Heart left ventricle (tissue), 16 donors: Measurements from ENCODE around the gene TMEM273. TPM values are rescaled to one million over a fixed set of nuclear protein-coding genes. Genes with fewer than 3 reads are reported as not detected.

Experiments used
- ATAC-seq, 4 donors: fragments of 200-7000 bp; cut with Tn5 transposase; one replicate each; pipeline ENCODE4 v1.9.1; 2020 to 2022; ENCODE audit warnings: moderate library complexity in 4 of 4, mild to moderate bottlenecking in 3 of 4, moderate number of reproducible peaks in 1 of 4
- DNase-seq, 5 donors: peaks; one replicate each; pipeline ENCODE4 v3.0.0-alpha.2; 2020
- H3K27ac ChIP-seq, 12 donors: fragments of 200-600 bp; sonication (generic) in 4 of 12; one replicate each; pipeline versions ENCODE4 v1.5.0 to v1.8.0; 2016 to 2022; ENCODE audit warnings: mild to moderate bottlenecking in 2 of 12
- H3K27me3 ChIP-seq, 9 donors: fragments of 200-600 bp; sonication (generic) in 2 of 9; one replicate each; pipeline versions ENCODE4 v1.5.1 to v1.8.0; 2016 to 2022; ENCODE audit warnings: mild to moderate bottlenecking in 3 of 9
- H3K36me3 ChIP-seq, 9 donors: fragments of 200-600 bp; sonication (generic) in 2 of 9; one replicate each; pipeline versions ENCODE4 v1.5.0 to v1.8.0; 2018 to 2022; ENCODE audit warnings: mild to moderate bottlenecking in 2 of 9
- H3K4me1 ChIP-seq, 12 donors: fragments of 200-600 bp; sonication (generic) in 4 of 12; one replicate each; pipeline versions ENCODE4 v1.5.0 to v1.8.0; 2016 to 2022; ENCODE audit warnings: mild to moderate bottlenecking in 3 of 12
- H3K4me3 ChIP-seq, 12 donors: fragments of 200-600 bp; sonication (generic) in 4 of 12; one replicate each; pipeline versions ENCODE4 v1.5.0 to v1.8.0; 2017 to 2022; ENCODE audit warnings: mild to moderate bottlenecking in 9 of 12, moderate library complexity in 4 of 12
- H3K9me3 ChIP-seq, 12 donors: fragments of 200-600 bp; sonication (generic) in 4 of 12; one replicate each; pipeline versions ENCODE4 v1.5.0 to v1.8.0; 2016 to 2022; ENCODE audit warnings: mild to moderate bottlenecking in 1 of 12
- CTCF ChIP-seq, 12 donors: fragments of 200-600 bp; sonication (generic) in 4 of 12; IDR thresholded peaks; one replicate each; pipeline versions ENCODE4 v1.5.0 to v1.8.0; 2018 to 2022; ENCODE audit warnings: antibody characterized with exemption in 12 of 12, mild to moderate bottlenecking in 5 of 12
- POLR2A ChIP-seq, 2 donors: fragments of 450-650 bp; IDR thresholded peaks; one replicate each; pipeline ENCODE4 v1.6.1; 2017; ENCODE audit warnings: antibody characterized with exemption in 2 of 2, mild to moderate bottlenecking in 2 of 2, moderate library complexity in 2 of 2
- WGBS, 4 donors: extraction: QIAGEN DNeasy Blood & Tissue Kit in 2 of 4; methylation state at CpG; one replicate each; pipeline versions ENCODE4 v1.1.5 to v1.1.7; 2013 to 2018; 5-methylcytosine and 5-hydroxymethylcytosine counted together
- intact Hi-C, 10 donors: fragments of 100-400 bp; cut with DNase I; formaldehyde crosslinking; loops; one replicate each; pipeline versions ENCODE4 v1.11.1 to v1.14.2; 2022
- polyA plus RNA-seq, 2 donors: library from polyadenylated mRNA; stranded (reverse); fragments of 200-250 nt; gene quantifications; one replicate each; pipeline ENCODE4 v1.2.3, GENCODE V29; 2013
- total RNA-seq, 9 donors: library from RNA; depleted of rRNA in 2 of 9; stranded (reverse); fragments of >200 nt in 2 of 9; fragmentation: NEBNext Ultra II Directional in 3 of 9; extraction: Animal tissue kit (Norgen Biotek cat#: 25700) in 3 of 9; gene quantifications; one replicate each; pipeline versions ENCODE4 v1.1.0 to v1.2.4, GENCODE V29; 2016 to 2023
- donor health status: ischemic (EF 13 %, LVEDD 7.1; RV severe dilation, severe dysfunction).
- donor health status: healthy with polysubstance abuse.
- donor health status: DM: no; HTN: yes; CAD: no.
- donor health status: DM: no; HTN: no; CAD: no.
- donor health status: ischemic (EF 25% LVEDD 6.9; RV normal size, moderate dysfunction).
- donor health status: ischemic (EF 25% LVEDD 5.7; RV mildly dilated, moderate dysfunction).
- donor health status: healthy.
- donor health status: DM: yes; HTN: yes; CAD: no.
- donor health status: ischemic (EF 35%, LVEDD 5.7; RV mildly dilated, moderate dysfunction).
- donor health status: nonischemic (EF 11% LVEDD 7.7; RV severe dilation, severe dysfunction).
- donor health status: DM: yes; HTN: yes; CAD: no.
- donor health status: PGD.
- donor health status: ischemic (EF 29% LVEDD 5.4; RV normal size, mild dysfunction).
- donor health status: nonischemic (EF 23%, LVEDD 6.1; RV moderate dilation, normal function).

The TMEM273 gene
- total and polyA plus RNA-seq, 11 donors = 7.9 to 38.7 (median 16.9) TPM

- no peak overlapping the region for H3K4me3 ChIP-seq
- ATAC-seq = no peak
- peaks cover 0 to 14% (median 0%) of the 10 kb centered on the region in 9 donors for H3K36me3 ChIP-seq
- intact Hi-C loops = no loop called here
- peaks cover 0 to 8% (median 0%) of the 10 kb centered on the region in 12 donors for H3K4me1 ChIP-seq
- WGBS, 4 donors = 88 to 94% (median 92%) methylated on average over 6 of the region's 6 CpGs
- DNase-seq = no peak
- H3K27me3 ChIP-seq = no peaks in the 10 kb centered on the region
- H3K27ac ChIP-seq = no peak overlapping the region
- no peaks in the 10 kb centered on the region for H3K9me3 ChIP-seq
- TF ChIP-seq POLR2A (IDR thresholded peaks at IDR 0.05) (no peak), CTCF (IDR thresholded peaks at IDR 0.05) (no peak)
Measured at GRCh38 chr10:49154641-49155040, 33.5 kb downstream of the TMEM273 start.

DNA sequence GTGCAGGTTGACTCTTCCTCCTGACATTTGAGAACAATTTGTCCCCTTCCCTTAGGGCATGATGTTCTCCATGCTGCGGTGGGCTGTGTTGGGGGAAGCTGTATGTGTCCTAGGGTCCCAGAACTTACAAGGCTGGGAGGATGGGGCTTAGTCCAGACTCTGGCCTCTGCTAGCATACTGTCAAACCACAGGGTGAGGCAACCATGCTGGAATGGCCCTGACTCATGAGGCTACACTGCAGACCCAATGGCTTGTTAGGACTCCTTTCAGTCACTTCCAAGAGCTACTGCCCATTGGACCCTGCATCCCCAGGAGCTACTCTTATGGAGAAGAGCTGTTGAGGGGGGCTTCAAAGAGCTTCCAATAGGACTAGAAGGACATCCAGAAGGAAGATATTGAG is 34.2 kb downstream of the TMEM273 start:
- peaks cover 0 to 8% (median 0%) of the 10 kb centered on the region in 12 donors for H3K4me1 ChIP-seq
- H3K9me3 ChIP-seq = no peaks in the 10 kb centered on the region
- H3K4me3 ChIP-seq = no peak overlapping the region
- intact Hi-C loops = no loop called here
- peaks cover 0 to 14% (median 0%) of the 10 kb centered on the region in 9 donors for H3K36me3 ChIP-seq
- H3K27ac ChIP-seq = no peak overlapping the region
- ATAC-seq (no peak), DNase-seq (no peak)
- no peak for TF ChIP-seq POLR2A (IDR thresholded peaks at IDR 0.05)
- TF ChIP-seq CTCF (IDR thresholded peaks at IDR 0.05) = no peak
- WGBS, 4 donors = 88 to 96% (median 91%) methylated on average over 1 of the region's 1 CpG
- H3K27me3 ChIP-seq = no peaks in the 10 kb centered on the region

DNA sequence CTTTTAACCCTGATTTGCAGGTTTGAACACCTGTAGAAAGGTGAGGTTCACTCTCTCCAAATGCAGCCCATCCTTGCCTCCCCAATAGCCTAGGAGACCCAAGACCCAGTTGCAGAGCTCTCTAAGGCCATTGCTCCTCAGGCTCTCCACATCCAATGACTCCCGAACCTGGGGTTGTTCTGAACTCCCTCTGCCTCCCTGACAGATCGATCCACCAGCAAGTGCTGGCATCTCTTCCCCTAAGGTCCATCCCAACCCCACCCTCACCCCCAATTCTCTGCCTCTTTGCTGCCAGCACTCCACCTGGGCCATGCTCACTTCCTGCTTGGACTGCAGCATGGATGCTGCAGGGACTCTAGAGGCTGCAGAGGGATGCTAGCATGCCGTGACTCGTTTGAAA is 35.1 kb downstream of the TMEM273 start:
- ATAC-seq (no peak), DNase-seq (no peak)
- Histone ChIP-seq H3K9me3 (peaks cover 0 to 2% (median 0%) of the 10 kb centered on the region in 12 donors), H3K27ac (no peak overlapping the region), H3K4me3 (no peak overlapping the region), H3K4me1 (peaks cover 0 to 8% (median 0%) of the 10 kb centered on the region in 12 donors), H3K27me3 (no peaks in the 10 kb centered on the region), H3K36me3 (peaks cover 0 to 14% (median 0%) of the 10 kb centered on the region in 9 donors)
- intact Hi-C loops = no loop called here
- 57 to 80% (median 67%) methylated on average over 4 of the region's 4 CpGs for WGBS, 4 donors
- TF ChIP-seq POLR2A (IDR thresholded peaks at IDR 0.05) (no peak), CTCF (IDR thresholded peaks at IDR 0.05) (no peak)

- H3K4me3 ChIP-seq = no peak overlapping the region
- H3K4me1 ChIP-seq = peaks cover 0 to 8% (median 0%) of the 10 kb centered on the region in 12 donors
- DNase-seq (no peak), ATAC-seq (no peak)
- intact Hi-C loops = no loop called here
- H3K9me3 ChIP-seq = peaks cover 0 to 6% (median under 1%) of the 10 kb centered on the region in 12 donors
- no peak overlapping the region for H3K27ac ChIP-seq
- TF ChIP-seq POLR2A (IDR thresholded peaks at IDR 0.05) (no peak), CTCF (IDR thresholded peaks at IDR 0.05) (no peak)
- peaks cover 0 to 14% (median 0%) of the 10 kb centered on the region in 9 donors for H3K36me3 ChIP-seq
- H3K27me3 ChIP-seq = no peaks in the 10 kb centered on the region
- WGBS, 4 donors = 80 to 89% (median 85%) methylated on average over 4 of the region's 4 CpGs
Measured at GRCh38 chr10:49152663-49153062, 35.5 kb downstream of the TMEM273 start.
